ENCODE data around the gene C11orf52. TPM values are rescaled to one million over a fixed set of nuclear protein-coding genes. Genes with fewer than 3 reads are reported as not detected.
A peak's percentile ranks its signal among the peaks of the same experiment; 100 is the strongest.

C11orf52 gene
- total RNA-seq, 4 donors from 2014 or later: 1.8 to 6.9 (median 2.9) TPM

DNA sequence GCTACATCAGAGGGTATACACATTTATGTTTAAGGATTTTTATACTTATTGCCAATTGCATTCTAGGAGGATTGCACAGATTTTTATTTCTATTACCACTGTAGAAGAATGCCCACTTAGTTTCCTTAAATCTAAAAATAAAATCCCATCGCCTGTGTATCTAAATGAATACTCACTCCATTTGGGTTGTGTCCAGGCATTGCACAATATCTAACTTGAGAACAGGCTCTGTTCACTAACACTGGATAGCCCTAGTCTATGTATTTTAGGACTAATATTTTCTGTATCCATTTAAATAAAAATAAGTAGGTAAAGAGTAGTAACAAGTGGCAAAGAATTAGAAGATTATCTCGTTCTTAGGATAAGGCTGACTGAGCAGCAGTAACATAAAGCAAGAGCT lies 4.1 kb downstream of the C11orf52 start:
- peaks cover 51 to 68% (median 65%) of the 10 kb centered on the region in 4 donors for H3K4me1 ChIP-seq
- intact Hi-C loops (cut with DNase I): no loop called here

DNA sequence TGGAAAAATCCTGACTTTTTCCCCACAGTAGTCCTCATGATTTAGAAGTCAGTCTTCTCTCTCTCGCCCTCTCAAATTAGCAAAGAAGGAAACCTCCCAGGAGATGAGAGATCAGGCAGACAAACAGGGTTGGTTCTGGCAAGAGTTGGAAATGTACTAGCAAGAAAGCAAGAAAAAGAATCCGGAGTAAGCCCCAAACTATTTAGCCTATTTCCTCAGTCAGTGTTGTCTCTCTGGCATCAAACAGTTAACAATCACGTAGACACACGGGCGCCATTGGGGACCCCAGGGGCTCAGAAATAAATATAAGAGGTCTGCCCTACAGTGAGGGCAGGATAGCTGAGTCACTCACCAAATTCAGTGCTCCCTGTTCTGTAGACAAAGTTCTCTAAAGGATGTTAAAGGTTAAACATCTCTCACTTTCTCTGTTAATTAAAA lies 4.7 kb downstream of the C11orf52 start:
- H3K4me3 ChIP-seq: peak overlapping the region; percentile 12 to 37 (median 25)
- no peaks in the 10 kb centered on the region for H3K36me3 ChIP-seq
- H3K4me1 ChIP-seq: peaks cover 51 to 68% (median 64%) of the 10 kb centered on the region in 4 donors
- H3K27ac ChIP-seq (replicated peaks in 1 of 4): peak overlapping the region; percentile 87 to 93 (median 92)
- no peaks in the 10 kb centered on the region for H3K27me3 ChIP-seq
- whole genome bisulfite sequencing: 14% methylated on average over 5 of the region's 5 CpGs
- intact Hi-C loops (cut with DNase I): no loop called here
- TF ChIP-seq POLR2AphosphoS5 (IDR thresholded peaks at IDR 0.05) (no peak), EP300 (IDR thresholded peaks at IDR 0.05) (no peak), POLR2A (IDR thresholded peaks at IDR 0.05; ENCODE audit: low read depth) (no peak)
- TF ChIP-seq, protein P1, sequence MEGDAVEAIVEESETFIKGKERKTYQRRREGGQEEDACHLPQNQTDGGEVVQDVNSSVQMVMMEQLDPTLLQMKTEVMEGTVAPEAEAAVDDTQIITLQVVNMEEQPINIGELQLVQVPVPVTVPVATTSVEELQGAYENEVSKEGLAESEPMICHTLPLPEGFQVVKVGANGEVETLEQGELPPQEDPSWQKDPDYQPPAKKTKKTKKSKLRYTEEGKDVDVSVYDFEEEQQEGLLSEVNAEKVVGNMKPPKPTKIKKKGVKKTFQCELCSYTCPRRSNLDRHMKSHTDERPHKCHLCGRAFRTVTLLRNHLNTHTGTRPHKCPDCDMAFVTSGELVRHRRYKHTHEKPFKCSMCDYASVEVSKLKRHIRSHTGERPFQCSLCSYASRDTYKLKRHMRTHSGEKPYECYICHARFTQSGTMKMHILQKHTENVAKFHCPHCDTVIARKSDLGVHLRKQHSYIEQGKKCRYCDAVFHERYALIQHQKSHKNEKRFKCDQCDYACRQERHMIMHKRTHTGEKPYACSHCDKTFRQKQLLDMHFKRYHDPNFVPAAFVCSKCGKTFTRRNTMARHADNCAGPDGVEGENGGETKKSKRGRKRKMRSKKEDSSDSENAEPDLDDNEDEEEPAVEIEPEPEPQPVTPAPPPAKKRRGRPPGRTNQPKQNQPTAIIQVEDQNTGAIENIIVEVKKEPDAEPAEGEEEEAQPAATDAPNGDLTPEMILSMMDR (IDR thresholded peaks at IDR 0.05): no peak
- H3K9me3 ChIP-seq: no peaks in the 10 kb centered on the region
- peak; percentile 78 for DNase-seq (ENCODE audit: extremely low spot score)

More for the DNA sequence above, 4.1 kb downstream of the C11orf52 start:
- 10% methylated on average over 2 of the region's 2 CpGs for WGBS
- H3K27ac ChIP-seq (replicated peaks in 1 of 4): peak overlapping the region; percentile 87 to 93 (median 92)
- no peaks in the 10 kb centered on the region for H3K27me3 ChIP-seq
- H3K4me3 ChIP-seq: peak overlapping the region; percentile 12 to 37 (median 25)
- H3K36me3 ChIP-seq: no peaks in the 10 kb centered on the region
- DNase-seq (ENCODE audit: extremely low spot score): peak; percentile 82
- no peaks in the 10 kb centered on the region for H3K9me3 ChIP-seq
- TF ChIP-seq, protein P1 (IDR thresholded peaks at IDR 0.05): no peak
- peak in 1 of 2 donors; percentile 61 for TF ChIP-seq POLR2AphosphoS5 (IDR thresholded peaks at IDR 0.05)
- TF ChIP-seq EP300 (IDR thresholded peaks at IDR 0.05): no peak
- TF ChIP-seq POLR2A (IDR thresholded peaks at IDR 0.05; ENCODE audit: low read depth): no peak

DNA sequence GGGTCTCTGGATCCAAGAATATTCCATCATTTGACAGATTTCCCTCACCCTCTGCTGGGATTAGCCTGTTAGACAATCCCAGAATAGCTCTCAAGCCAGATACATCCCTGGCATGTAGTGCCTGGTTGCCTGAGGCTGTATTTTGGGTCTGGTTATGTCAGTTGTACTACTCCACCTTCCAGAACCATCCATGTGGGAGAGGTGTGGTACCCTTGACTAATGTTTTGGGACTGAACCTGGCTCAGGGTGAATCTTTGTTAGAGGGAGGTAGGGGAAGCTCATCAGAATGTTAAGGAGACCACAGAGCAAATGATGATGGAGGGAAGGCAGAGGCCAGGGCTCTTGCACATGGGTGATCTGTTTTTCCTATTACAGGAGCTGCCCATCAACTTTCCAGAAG lies 5.2 kb downstream of the C11orf52 start:
- TF ChIP-seq, protein P1 (IDR thresholded peaks at IDR 0.05): no peak
- TF ChIP-seq EP300 (IDR thresholded peaks at IDR 0.05): no peak
- TF ChIP-seq POLR2AphosphoS5 (IDR thresholded peaks at IDR 0.05): no peak
- no peak for TF ChIP-seq POLR2A (IDR thresholded peaks at IDR 0.05; ENCODE audit: low read depth)
- H3K9me3 ChIP-seq: no peaks in the 10 kb centered on the region
- no peaks in the 10 kb centered on the region for H3K36me3 ChIP-seq
- intact Hi-C loops (cut with DNase I): no loop called here
- peak overlapping the region in 3 of 4 donors; percentile 12 to 29 (median 21) for H3K4me3 ChIP-seq
- DNase-seq (ENCODE audit: extremely low spot score): peak; percentile 80
- H3K27ac ChIP-seq (replicated peaks in 1 of 4): peak overlapping the region; percentile 87 to 93 (median 92)
- H3K27me3 ChIP-seq: no peaks in the 10 kb centered on the region
- peaks cover 45 to 66% (median 58%) of the 10 kb centered on the region in 4 donors for H3K4me1 ChIP-seq

DNA sequence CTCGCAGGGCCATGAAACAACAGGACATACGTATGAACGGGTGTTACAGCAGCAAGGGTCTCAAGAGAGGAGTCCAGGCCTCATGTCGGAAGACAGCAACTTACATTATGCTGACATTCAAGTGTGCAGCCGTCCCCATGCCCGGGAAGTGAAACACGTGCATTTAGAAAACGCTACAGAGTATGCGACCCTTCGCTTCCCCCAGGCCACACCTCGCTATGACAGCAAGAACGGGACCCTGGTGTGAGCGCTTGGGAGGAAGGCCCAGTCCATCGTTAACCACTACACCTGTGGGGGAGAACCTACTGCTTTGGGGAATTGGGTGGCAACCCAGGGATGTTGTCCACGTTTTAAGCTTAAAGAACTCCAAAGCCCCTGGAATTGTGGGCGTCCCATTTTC lies 7.2 kb downstream of the C11orf52 start:
- Histone ChIP-seq H3K4me3 (peak overlapping the region in 1 of 4 donors; percentile 55), H3K9me3 (no peaks in the 10 kb centered on the region), H3K36me3 (no peaks in the 10 kb centered on the region), H3K4me1 (peaks cover 41 to 64% (median 56%) of the 10 kb centered on the region in 4 donors), H3K27me3 (no peaks in the 10 kb centered on the region), H3K27ac (replicated peaks in 1 of 4) (peak overlapping the region; percentile 87 to 93 (median 92))
- DNase-seq (ENCODE audit: extremely low spot score): no peak
- intact Hi-C loops (cut with DNase I): no loop called here
- WGBS: 88% methylated on average over 16 of the region's 16 CpGs
- TF ChIP-seq EP300 (IDR thresholded peaks at IDR 0.05) (no peak), POLR2AphosphoS5 (IDR thresholded peaks at IDR 0.05) (no peak), POLR2A (IDR thresholded peaks at IDR 0.05; ENCODE audit: low read depth) (no peak)
- TF ChIP-seq, protein P1 (IDR thresholded peaks at IDR 0.05): no peak

All from esophagus muscularis mucosa (tissue), 4 donors.